HL-60 (cell line): ENCODE results near the gene DDB1.

Experiments
- CTCF ChIP-seq: IDR thresholded peaks from one replicate; pipeline ENCODE4 v1.5.1; 2011; ENCODE audit warnings: low read length, control low read depth, inconsistent platforms; ENCODE audit not compliant: insufficient read depth
- POLR2AphosphoS5 ChIP-seq: IDR thresholded peaks from 2 replicates; pipeline ENCODE4 v1.6.1; 2012; ENCODE audit warnings: low read depth

GRCh38 chr11:61370349-61371005, 37.6 kb upstream of the DDB1 start:
- TF ChIP-seq CTCF (no peak), POLR2AphosphoS5 (no peak)
